WTC11 (cell line): ENCODE measurements around the gene ZNHIT3.

ENCODE experiments used
- CTCF ChIP-seq: fragments of 200-600 bp; IDR thresholded peaks from 2 replicates; pipeline ENCODE4 v1.8.0; 2022; ENCODE audit warnings: antibody characterized with exemption
- NFE2L1 ChIP-seq: sonication (generic); formaldehyde crosslinking; IDR thresholded peaks from 2 replicates; pipeline ENCODE4 v1.8.1; 2023; ENCODE audit warnings: missing genetic modification reagents

GRCh38 chr17:36505171-36505570 is 18.7 kb downstream of the ZNHIT3 start:
- TF ChIP-seq CTCF (no peak), NFE2L1 (CRISPR knock-in tag) (no peak)
